ENCODE data around the gene DACH1. TPM values are rescaled to one million over a fixed set of nuclear protein-coding genes. Genes with fewer than 3 reads are reported as not detected.

Gene DACH1
- total RNA-seq, 1 donor from 2014 or later = not detected

- Mint-ChIP-seq H3K9me3 (peaks cover 6% of the 10 kb centered on the region), H3K36me3 (ENCODE audit: low read depth) (no peaks in the 10 kb centered on the region), H3K27me3 (no peaks in the 10 kb centered on the region), H3K4me3 (no peak overlapping the region), H3K4me1 (no peaks in the 10 kb centered on the region), H3K27ac (no peak overlapping the region)
- ChIA-PET POLR2A (no interaction called here), CTCF (no interaction called here)
- intact Hi-C loops (cut with micrococcal nuclease) = no loop called here
- ATAC-seq (ENCODE audit: low read depth) (no peak), DNase-seq (no peak)
- TF ChIP-seq CTCF (IDR thresholded peaks at IDR 0.05) = no peak
Measured at GRCh38 chr13:71886880-71887279, 19.9 kb upstream of the DACH1 start.

GRCh38 chr13:71882120-71882519 is 15.1 kb upstream of the DACH1 start:
- ATAC-seq (ENCODE audit: low read depth) (no peak), DNase-seq (no peak)
- Mint-ChIP-seq H3K9me3 (peaks cover 8% of the 10 kb centered on the region), H3K27ac (no peak overlapping the region), H3K27me3 (no peaks in the 10 kb centered on the region), H3K4me1 (no peaks in the 10 kb centered on the region), H3K4me3 (no peak overlapping the region), H3K36me3 (ENCODE audit: low read depth) (no peaks in the 10 kb centered on the region)
- intact Hi-C loops (cut with micrococcal nuclease) = no loop called here
- TF ChIP-seq CTCF (IDR thresholded peaks at IDR 0.05) = no peak
- POLR2A ChIA-PET = no interaction called here
- CTCF ChIA-PET = no interaction called here

GRCh38 chr13:71880753-71881541 is 13.9 kb upstream of the DACH1 start:
- Mint-ChIP-seq H3K27ac (no peak overlapping the region), H3K9me3 (peaks cover 8% of the 10 kb centered on the region), H3K4me3 (no peak overlapping the region), H3K36me3 (ENCODE audit: low read depth) (no peaks in the 10 kb centered on the region), H3K4me1 (no peaks in the 10 kb centered on the region), H3K27me3 (no peaks in the 10 kb centered on the region)
- DNase-seq (no peak), ATAC-seq (ENCODE audit: low read depth) (no peak)
- ChIA-PET POLR2A (no interaction called here), CTCF (no interaction called here)
- intact Hi-C loops (cut with micrococcal nuclease) = no loop called here
- no peak for TF ChIP-seq CTCF (IDR thresholded peaks at IDR 0.05)

GRCh38 chr13:71879808-71880344 is 12.9 kb upstream of the DACH1 start:
- intact Hi-C loops (cut with micrococcal nuclease) = loop anchor here (5.0 kb wide), 2 partner anchors 593 to 1258 kb away; no protein-coding TSS in a partner anchor
- no peak overlapping the region for H3K27ac Mint-ChIP-seq
- H3K4me1 Mint-ChIP-seq = no peaks in the 10 kb centered on the region
- H3K9me3 Mint-ChIP-seq = peaks cover 8% of the 10 kb centered on the region
- ChIA-PET CTCF (no interaction called here), POLR2A (no interaction called here)
- ATAC-seq (ENCODE audit: low read depth) (no peak), DNase-seq (no peak)
- no peaks in the 10 kb centered on the region for H3K36me3 Mint-ChIP-seq (ENCODE audit: low read depth)
- no peaks in the 10 kb centered on the region for H3K27me3 Mint-ChIP-seq
- H3K4me3 Mint-ChIP-seq = no peak overlapping the region
- no peak for TF ChIP-seq CTCF (IDR thresholded peaks at IDR 0.05)

- intact Hi-C loops (cut with micrococcal nuclease) = loop anchor here (5.0 kb wide), 2 partner anchors 592 to 1257 kb away; no protein-coding TSS in a partner anchor
- CTCF ChIA-PET = no interaction called here
- no peaks in the 10 kb centered on the region for H3K27me3 Mint-ChIP-seq
- no peak overlapping the region for H3K27ac Mint-ChIP-seq
- no peak for TF ChIP-seq CTCF (IDR thresholded peaks at IDR 0.05)
- POLR2A ChIA-PET = no interaction called here
- ATAC-seq (ENCODE audit: low read depth) (no peak), DNase-seq (no peak)
- no peaks in the 10 kb centered on the region for H3K4me1 Mint-ChIP-seq
- H3K36me3 Mint-ChIP-seq (ENCODE audit: low read depth) = no peaks in the 10 kb centered on the region
- peaks cover 8% of the 10 kb centered on the region for H3K9me3 Mint-ChIP-seq
- no peak overlapping the region for H3K4me3 Mint-ChIP-seq
Measured at GRCh38 chr13:71879129-71879535, 12.1 kb upstream of the DACH1 start.
